Right atrium auricular region (tissue), 2 donors: ENCODE data around the gene DONSON. TPM values are rescaled to one million over a fixed set of nuclear protein-coding genes. Genes with fewer than 3 reads are reported as not detected.

ENCODE experiments used
- DNase-seq: peaks from one replicate; pipeline ENCODE4 v3.0.0-alpha.2; 2019; ENCODE audit warnings: low spot score
- H3K27ac ChIP-seq, 2 donors: fragments of 200-600 bp; sonication (generic); 1 replicate in 1 of 2; 2 replicates in 1 of 2; pipeline ENCODE4 v1.5.1; 2016 to 2019
- H3K27me3 ChIP-seq, 2 donors: fragments of 200-600 bp; sonication (generic); one replicate each; pipeline versions ENCODE4 v1.5.1 to v1.6.0; 2017 to 2019
- H3K36me3 ChIP-seq: fragments of 200-600 bp; sonication (generic); one replicate; pipeline ENCODE4 v1.5.1; 2016
- H3K4me1 ChIP-seq, 2 donors: fragments of 200-600 bp; sonication (generic); one replicate each; pipeline versions ENCODE4 v1.5.1 to v1.6.0; 2017 to 2019
- H3K4me3 ChIP-seq, 2 donors: fragments of 200-600 bp; sonication (generic); 1 replicate in 1 of 2; 2 replicates in 1 of 2; pipeline ENCODE4 v1.5.1; 2017 to 2019; ENCODE audit warnings: mild to moderate bottlenecking in 1 of 2, moderate library complexity in 1 of 2
- H3K9me3 ChIP-seq, 2 donors: fragments of 200-600 bp; sonication (generic); one replicate each; pipeline ENCODE4 v1.5.1; 2019
- total RNA-seq, 2 donors: library from RNA; depleted of rRNA; stranded (reverse); fragments of >200 nt; gene quantifications; one replicate each; pipeline ENCODE4 v1.1.0, GENCODE V29; 2016
- TF ChIP-seq, protein P1 (sequence below), 2 donors: fragments of 200-600 bp; sonication (generic); IDR thresholded peaks; one replicate each; pipeline ENCODE4 v1.5.1; 2019; ENCODE audit warnings: antibody characterized with exemption in 2 of 2

The DONSON gene
- total RNA-seq, 2 donors from 2014 or later = 3.3 to 3.5 TPM

- Histone ChIP-seq H3K4me1 (peaks cover 0 to 35% of the 10 kb centered on the region in 2 donors), H3K27ac (peak overlapping the region; percentile 92 to 99), H3K9me3 (no peaks in the 10 kb centered on the region), H3K36me3 (peaks cover 30% of the 10 kb centered on the region), H3K27me3 (no peaks in the 10 kb centered on the region), H3K4me3 (peak overlapping the region; percentile 78 to 90)
- no peak for DNase-seq
- TF ChIP-seq, protein P1, sequence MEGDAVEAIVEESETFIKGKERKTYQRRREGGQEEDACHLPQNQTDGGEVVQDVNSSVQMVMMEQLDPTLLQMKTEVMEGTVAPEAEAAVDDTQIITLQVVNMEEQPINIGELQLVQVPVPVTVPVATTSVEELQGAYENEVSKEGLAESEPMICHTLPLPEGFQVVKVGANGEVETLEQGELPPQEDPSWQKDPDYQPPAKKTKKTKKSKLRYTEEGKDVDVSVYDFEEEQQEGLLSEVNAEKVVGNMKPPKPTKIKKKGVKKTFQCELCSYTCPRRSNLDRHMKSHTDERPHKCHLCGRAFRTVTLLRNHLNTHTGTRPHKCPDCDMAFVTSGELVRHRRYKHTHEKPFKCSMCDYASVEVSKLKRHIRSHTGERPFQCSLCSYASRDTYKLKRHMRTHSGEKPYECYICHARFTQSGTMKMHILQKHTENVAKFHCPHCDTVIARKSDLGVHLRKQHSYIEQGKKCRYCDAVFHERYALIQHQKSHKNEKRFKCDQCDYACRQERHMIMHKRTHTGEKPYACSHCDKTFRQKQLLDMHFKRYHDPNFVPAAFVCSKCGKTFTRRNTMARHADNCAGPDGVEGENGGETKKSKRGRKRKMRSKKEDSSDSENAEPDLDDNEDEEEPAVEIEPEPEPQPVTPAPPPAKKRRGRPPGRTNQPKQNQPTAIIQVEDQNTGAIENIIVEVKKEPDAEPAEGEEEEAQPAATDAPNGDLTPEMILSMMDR (IDR thresholded peaks at IDR 0.05) = no peak
Observed at GRCh38 chr21:33541105-33541711, 47.3 kb downstream of the DONSON start.

- Histone ChIP-seq H3K4me1 (peaks cover 0 to 31% of the 10 kb centered on the region in 2 donors), H3K36me3 (peaks cover 35% of the 10 kb centered on the region), H3K27me3 (no peaks in the 10 kb centered on the region), H3K4me3 (no peak overlapping the region), H3K27ac (peak overlapping the region in 1 of 2 donors; percentile 99), H3K9me3 (no peaks in the 10 kb centered on the region)
- DNase-seq = no peak
- TF ChIP-seq, protein P1 (IDR thresholded peaks at IDR 0.05) = no peak
Observed at GRCh38 chr21:33540711-33541104, 47.8 kb downstream of the DONSON start.

DNA sequence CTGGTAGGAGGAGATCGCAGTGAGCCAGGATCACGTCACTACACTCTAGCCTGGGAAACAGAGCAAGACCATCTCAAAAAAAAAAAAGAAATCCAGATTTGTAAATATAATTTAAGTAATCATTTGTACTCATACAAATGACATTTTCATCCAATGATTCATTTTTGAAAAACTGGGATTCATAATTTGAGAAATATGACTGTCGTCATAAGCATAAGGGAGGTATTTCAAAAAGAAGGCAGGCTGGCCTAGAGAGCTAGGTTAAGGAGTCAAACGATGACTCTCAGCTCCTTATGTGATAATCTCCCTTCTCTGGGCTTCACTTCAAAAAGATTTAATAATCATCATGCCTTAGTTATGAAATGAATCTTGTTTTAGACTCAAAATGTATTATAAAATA, 48.9 kb downstream of the DONSON start:
- H3K4me1 ChIP-seq = peaks cover 0 to 20% of the 10 kb centered on the region in 2 donors
- H3K9me3 ChIP-seq = no peaks in the 10 kb centered on the region
- no peak overlapping the region for H3K4me3 ChIP-seq
- no peak for DNase-seq
- H3K36me3 ChIP-seq = peaks cover 46% of the 10 kb centered on the region
- TF ChIP-seq, protein P1 (IDR thresholded peaks at IDR 0.05) = no peak
- H3K27ac ChIP-seq = no peak overlapping the region
- H3K27me3 ChIP-seq = no peaks in the 10 kb centered on the region

DNA sequence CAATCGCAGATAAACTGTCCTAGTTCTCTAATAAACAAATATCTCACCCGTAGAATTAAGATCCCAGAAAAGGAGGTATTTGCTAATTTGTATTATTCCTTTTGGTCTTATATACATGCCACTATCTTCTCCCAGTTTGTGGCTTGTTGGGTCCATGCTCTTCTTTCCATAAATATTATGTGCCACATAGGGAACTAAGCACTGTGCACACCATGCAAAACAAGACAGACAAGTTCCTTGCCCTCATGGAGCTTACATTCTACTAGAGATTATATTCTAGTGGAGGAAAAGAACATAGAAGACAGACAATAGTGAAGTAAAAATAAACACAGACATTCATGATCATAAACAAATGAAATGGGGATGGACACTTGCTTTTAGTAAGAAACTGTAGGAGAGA, 51.3 kb downstream of the DONSON start:
- no peak for DNase-seq
- H3K27me3 ChIP-seq = no peaks in the 10 kb centered on the region
- H3K4me3 ChIP-seq = no peak overlapping the region
- peaks cover 69% of the 10 kb centered on the region for H3K36me3 ChIP-seq
- peaks cover 0 to 13% of the 10 kb centered on the region in 2 donors for H3K4me1 ChIP-seq
- no peaks in the 10 kb centered on the region for H3K9me3 ChIP-seq
- no peak overlapping the region for H3K27ac ChIP-seq
- TF ChIP-seq, protein P1 (IDR thresholded peaks at IDR 0.05) = no peak

- Histone ChIP-seq H3K4me3 (no peak overlapping the region), H3K36me3 (peaks cover 94% of the 10 kb centered on the region), H3K27ac (no peak overlapping the region), H3K4me1 (no peaks in the 10 kb centered on the region), H3K9me3 (no peaks in the 10 kb centered on the region), H3K27me3 (no peaks in the 10 kb centered on the region)
- TF ChIP-seq, protein P1 (IDR thresholded peaks at IDR 0.05) = no peak
- DNase-seq = no peak
Observed at GRCh38 chr21:33531007-33531406, 57.5 kb downstream of the DONSON start.

Other genes with a start within 250 kb of the DONSON start
- 10 to 100 TPM; 40.2 to 47.3 TPM for gene IFNGR2, start 185.3 kb downstream of the DONSON start, total RNA-seq
- gene TMEM50B, start 108.7 kb downstream of the DONSON start, total RNA-seq = 10 to 100 TPM; 31.1 to 41.0 TPM
- 1 to 10 TPM; 3.0 to 4.5 TPM for gene DNAJC28, start 97.0 kb downstream of the DONSON start, total RNA-seq
- gene GART, start 46.6 kb downstream of the DONSON start, total RNA-seq = 10 to 100 TPM; 29.7 to 32.5 TPM
- 100 to 1,000 TPM; 105 to 189 TPM for gene SON, start 45.6 kb downstream of the DONSON start, total RNA-seq
- gene CRYZL1, start 53.1 kb upstream of the DONSON start, total RNA-seq = 10 to 100 TPM; 19.0 to 27.5 TPM
- 10 to 100 TPM; 49.9 to 54.9 TPM for gene ITSN1, start 53.8 kb upstream of the DONSON start, total RNA-seq